HG03521 (cell line): Measurements from ENCODE around the gene SDF2L1.
"Not testable (repeated sequence)": the region's sequence is repeated elsewhere in the genome, so short reads cannot be mapped to it uniquely, and the experiment has no call there.

Experiments
- ATAC-seq: cut with Tn5 transposase; IDR thresholded peaks from one replicate; pipeline ENCODE4 v1.9.1; 2021; ENCODE audit warnings: mild to moderate bottlenecking, moderate library complexity; ENCODE audit not compliant: unreplicated experiment

The SDF2L1 gene

DNA sequence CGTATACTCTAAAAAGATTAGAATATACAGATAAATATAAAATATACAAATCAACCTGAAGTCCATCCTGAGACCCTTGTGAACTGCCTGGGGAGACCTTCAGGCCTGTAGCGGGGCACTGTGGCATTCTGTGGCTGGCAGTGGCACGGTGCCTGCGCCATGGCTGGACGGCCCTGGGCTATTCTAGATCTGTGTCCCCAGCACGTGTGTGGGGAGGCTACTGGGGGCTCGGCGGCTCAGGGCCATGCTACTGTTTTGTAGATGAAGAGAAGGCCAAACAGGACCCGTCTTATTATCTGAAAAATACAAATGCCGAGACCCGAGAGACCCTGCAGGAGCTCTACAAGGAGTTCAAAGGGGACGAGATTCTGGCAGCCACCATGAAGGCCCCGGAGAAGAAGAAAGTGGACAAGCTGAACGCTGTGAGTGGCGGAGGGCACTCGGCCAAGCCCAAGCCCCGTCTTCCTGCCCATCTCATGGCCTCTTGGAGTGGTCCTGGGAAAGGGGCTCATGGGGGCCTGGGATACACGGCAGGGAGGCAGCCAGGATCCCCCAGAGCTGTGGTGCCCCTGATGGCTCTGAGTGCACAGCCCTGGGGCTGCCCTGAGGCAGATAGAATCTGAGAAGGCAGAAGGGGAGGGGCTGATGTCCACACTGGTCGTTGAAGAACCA lies 42.5 kb downstream of the SDF2L1 start:
- no peak for ATAC-seq

DNA sequence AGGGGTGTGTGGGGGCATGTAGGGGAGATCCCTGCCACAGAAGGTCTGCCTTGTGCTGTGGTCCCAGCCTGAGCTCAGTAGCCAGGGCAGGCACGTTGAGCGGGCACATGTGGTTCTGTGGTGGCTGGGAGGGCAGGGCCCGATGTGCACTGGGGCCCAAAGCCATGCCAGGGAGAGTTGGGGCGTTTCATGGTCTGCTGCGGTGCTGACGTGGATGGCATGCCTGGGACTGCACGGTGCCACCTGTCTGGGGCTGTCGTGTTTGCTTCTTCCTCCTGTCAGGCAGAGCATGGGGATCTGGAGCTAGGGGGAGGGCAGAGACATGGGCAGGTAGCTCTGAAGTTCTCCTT lies 43.0 kb downstream of the SDF2L1 start:
- no peak for ATAC-seq

DNA sequence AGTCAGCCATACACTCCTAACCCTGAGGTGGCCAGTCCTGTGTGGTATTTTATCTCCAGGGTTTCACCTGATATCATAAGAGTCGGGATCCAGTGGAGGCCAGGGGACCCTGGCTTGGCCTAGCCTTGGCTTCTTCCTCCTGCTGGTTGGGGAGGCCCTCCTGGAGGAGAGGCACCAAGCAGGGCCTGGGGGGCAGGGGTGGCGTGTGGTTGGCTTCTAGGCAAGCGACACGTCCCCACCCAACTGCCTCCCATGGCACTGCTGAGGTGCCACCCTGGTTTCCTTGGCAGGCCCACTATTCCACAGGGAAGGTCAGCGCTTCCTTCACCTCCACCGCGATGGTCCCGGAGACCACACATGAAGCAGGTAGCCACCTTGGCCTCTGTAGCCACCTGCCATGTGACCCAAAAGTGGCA lies 44.1 kb downstream of the SDF2L1 start:
- no peak for ATAC-seq

DNA sequence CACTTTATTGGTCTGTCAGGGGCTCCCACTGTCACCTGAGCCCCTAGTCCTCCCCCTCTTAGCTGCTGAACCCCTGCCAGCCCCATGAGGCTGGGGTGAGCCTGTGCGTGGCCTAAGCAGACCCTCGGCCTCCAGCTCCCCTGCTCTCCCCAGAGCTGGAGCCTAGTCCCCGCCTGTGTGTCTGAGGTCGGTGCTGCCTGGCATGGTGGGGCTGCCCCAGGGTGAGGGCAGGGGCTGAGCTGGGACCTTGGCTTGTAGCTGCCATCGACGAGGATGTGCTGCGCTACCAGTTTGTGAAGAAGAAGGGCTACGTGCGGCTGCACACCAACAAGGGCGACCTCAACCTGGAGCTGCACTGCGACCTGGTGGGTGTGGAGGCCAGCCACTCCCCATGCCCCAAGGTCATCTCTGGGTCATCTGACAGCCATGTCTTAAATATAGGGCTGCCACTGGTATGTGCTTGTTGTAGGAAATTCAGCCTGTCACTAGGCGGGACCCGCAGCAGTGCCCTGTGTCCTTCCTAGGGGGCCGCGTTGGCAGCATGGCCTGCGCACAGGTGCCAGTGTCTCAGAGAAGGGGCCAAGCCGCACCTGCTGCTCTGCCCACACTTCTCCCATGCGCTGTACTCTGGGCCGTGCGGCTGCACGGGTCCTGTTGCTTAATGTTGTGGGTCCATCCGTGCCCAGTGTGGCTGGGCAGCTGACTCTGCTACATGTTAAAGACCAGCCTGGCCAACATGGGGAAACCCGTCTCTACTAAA lies 44.7 kb downstream of the SDF2L1 start:
- ATAC-seq = no peak

DNA sequence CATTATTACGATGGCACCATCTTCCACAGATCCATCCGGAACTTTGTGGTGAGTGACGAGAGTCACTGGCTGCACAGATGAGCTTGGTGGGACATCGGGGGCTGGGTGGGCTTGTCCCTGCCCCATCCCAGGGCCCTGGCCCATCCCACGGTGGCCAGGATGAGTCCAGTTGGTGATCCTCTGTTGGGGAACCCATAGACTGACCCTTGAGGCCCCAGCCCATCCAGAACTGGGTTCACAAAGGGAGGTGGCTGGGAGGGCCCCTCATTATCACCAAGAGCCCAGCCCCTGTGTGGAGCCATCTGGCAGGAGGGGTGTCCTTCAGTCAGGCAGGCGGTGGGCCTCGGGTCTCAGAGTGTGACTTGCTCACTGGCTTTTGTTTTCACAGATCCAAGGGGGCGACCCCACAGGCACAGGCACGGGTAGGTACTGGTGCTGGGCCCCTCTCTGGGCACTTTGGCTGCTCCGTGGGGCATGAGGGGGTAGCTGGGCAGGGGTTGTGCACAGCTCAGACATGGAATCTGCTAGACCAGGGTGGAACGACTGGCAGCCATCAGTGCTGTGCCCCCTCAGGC lies 45.7 kb downstream of the SDF2L1 start:
- no peak for ATAC-seq

DNA sequence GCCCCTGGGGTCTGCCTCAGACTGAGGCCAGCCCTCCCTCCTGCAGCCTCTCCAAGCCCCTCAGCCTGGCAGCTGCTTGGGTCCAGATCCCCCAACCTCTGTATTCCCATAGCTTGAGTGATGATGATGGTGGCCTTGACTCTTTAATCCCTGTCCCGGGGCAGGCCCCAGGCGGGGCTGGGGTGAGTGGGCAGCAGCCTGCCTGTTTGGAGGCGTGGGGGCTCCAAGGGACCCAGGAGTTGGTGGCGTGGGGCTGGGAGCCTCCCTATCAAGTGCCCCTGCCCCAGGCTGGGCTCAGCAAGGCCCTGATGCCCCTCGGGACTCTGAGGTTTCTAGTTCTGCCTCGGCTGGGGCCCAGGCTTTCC lies 46.2 kb downstream of the SDF2L1 start:
- no peak for ATAC-seq

DNA sequence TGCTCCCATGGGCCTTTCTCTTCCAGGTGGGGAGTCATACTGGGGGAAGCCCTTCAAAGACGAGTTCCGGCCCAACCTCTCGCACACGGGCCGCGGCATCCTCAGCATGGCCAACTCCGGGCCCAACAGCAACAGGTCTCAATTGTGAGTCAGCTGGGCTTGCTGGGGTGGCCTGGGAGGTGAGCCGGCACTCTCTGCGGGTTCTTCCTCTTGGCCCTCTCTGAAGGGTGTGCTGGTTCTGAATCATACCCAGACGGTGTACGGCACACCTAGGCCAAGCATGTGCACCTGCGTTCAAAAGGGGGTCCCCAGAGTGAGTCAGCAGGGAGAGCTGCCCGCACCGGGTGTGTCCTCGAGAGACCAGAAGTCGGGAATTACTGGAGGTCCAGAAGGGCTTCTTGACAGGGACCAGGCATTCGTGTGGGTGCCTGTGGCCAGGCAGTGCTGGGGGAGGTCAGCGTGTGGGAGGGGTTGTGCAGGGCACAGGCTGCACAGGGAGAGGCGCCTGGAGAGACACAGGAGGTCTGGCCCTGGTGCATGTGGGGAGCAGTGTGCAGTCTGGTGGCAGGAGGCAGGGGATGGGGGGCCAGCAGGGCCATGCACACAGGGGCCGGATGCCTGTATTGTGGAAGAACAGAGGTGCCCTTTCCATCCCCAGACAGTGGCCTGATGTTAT lies 46.7 kb downstream of the SDF2L1 start:
- ATAC-seq = no peak

DNA sequence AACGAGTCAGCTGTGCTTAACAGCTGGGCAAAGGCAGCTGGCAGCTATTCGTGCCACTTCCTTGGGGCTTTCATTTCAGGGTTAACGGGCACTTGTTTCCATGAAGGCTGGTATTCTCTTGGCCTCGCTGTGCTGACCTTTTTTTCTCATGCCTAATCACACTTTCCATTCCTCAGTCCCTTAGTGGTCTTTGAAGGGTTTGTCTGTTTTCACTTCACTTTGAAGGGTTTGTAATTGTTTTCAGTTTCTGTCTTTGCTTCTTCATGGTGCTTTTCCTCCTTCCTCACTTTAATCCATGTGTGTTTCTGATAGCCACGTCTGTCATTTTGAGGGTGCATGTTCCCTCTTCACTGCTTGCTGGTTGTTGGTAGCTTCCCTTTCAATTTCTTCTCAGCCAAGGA lies 48.3 kb downstream of the SDF2L1 start:
- ATAC-seq = no peak

DNA sequence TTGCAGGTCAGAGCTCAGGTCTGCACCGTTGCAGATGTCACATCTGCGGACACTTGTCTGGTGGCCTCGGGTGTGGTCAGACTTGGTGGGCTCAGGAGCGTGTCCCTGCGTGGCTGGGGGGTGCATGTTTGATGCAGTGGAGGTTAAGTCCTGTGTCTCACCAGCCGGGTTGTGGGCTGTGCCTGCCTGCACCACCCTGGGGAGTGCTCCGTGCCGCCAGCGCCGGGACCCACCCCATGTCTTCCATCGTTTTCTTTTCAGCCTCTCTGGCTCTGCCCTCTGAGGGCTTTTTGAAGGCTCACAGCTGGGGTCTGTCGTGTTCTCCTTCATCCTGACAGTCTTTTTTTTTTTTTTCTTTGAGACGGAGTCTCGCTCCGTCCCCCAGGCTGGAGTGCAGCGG lies 49.7 kb downstream of the SDF2L1 start:
- ATAC-seq = no peak

DNA sequence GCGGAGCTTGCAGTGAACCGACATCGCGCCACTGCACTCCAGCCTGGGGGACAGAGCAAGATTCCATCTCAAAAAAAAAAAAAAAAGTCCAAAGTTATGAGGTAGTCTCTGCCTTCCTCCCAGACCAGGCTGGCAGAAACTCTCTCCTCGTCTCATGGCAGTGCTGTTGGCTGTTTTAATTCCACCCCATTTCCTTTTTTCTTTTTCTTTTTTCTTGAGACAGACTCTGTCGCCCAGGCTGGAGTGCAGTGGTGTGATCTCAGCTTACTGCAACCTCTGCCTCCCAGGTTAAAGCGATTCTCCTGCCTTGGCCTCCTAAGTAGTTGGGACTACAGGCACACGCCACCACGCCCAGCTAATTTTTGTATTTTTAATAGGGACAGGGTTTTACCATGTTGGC lies 50.8 kb downstream of the SDF2L1 start:
- ATAC-seq = not testable (repeated sequence)

DNA sequence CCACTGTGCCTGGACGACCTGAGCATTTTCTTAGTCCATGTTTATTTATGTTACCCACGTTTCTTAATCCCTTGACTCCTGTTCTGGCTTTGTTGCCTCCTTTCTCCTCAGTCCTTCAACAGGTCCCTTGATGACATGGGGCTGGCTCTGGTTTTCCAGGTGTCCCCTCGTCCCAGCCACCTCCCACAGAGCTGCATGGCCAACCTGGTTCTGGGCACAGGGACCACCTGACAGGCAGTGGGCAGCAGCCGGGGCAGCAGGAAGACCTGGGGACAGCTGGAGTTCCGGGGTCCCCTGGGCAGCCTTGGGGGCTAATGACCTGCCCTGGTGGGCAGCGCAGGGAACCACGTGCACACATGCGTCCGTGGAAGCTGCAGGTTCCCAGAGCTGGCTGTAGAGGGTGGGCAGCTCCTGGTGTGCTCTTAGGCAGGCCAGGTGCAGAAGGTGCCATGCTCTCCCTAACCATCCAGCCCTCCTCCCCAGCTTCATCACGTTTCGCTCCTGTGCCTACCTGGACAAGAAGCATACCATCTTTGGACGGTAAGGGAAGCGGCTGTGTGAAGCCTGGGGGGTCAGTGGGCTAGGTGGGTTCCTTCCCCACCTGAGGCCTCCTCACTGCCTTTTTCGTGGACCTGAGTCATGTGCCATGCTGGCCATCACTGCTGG lies 51.4 kb downstream of the SDF2L1 start:
- no peak for ATAC-seq
